HG03060 (cell line): ENCODE data around the gene NCAM2.

Experiments used
- ATAC-seq: cut with Tn5 transposase; IDR thresholded peaks from one replicate; pipeline ENCODE4 v1.9.1; 2021; ENCODE audit warnings: low read depth, moderate number of reproducible peaks; ENCODE audit not compliant: unreplicated experiment

Gene NCAM2

GRCh38 chr21:21204366-21204996 is 206.3 kb downstream of the NCAM2 start:
- no peak for ATAC-seq

GRCh38 chr21:21205604-21206003 is 207.4 kb downstream of the NCAM2 start:
- ATAC-seq = no peak

- no peak for ATAC-seq
Measured at GRCh38 chr21:21210552-21210951, 212.3 kb downstream of the NCAM2 start.

- ATAC-seq = no peak
Measured at GRCh38 chr21:21213297-21213696, 215.1 kb downstream of the NCAM2 start.

GRCh38 chr21:21216047-21216446 is 217.8 kb downstream of the NCAM2 start:
- ATAC-seq = no peak

- no peak for ATAC-seq
Measured at GRCh38 chr21:21226472-21226871, 228.3 kb downstream of the NCAM2 start.

GRCh38 chr21:21230672-21231071 is 232.5 kb downstream of the NCAM2 start:
- ATAC-seq = no peak

- ATAC-seq = no peak
Measured at GRCh38 chr21:21231913-21232312, 233.7 kb downstream of the NCAM2 start.

- ATAC-seq = no peak
Measured at GRCh38 chr21:21232320-21232719, 234.1 kb downstream of the NCAM2 start.

GRCh38 chr21:21233051-21233450 is 234.8 kb downstream of the NCAM2 start:
- no peak for ATAC-seq

GRCh38 chr21:21236996-21237395 is 238.8 kb downstream of the NCAM2 start:
- ATAC-seq = no peak

GRCh38 chr21:21238629-21239400 is 240.6 kb downstream of the NCAM2 start:
- no peak for ATAC-seq

GRCh38 chr21:21241391-21241790 is 243.2 kb downstream of the NCAM2 start:
- no peak for ATAC-seq

GRCh38 chr21:21246007-21246406 is 247.8 kb downstream of the NCAM2 start:
- ATAC-seq = no peak

GRCh38 chr21:21247424-21247823 is 249.2 kb downstream of the NCAM2 start:
- no peak for ATAC-seq

- ATAC-seq = no peak
Measured at GRCh38 chr21:21262048-21262447, 263.8 kb downstream of the NCAM2 start.

GRCh38 chr21:21268061-21268471 is 269.9 kb downstream of the NCAM2 start:
- ATAC-seq = no peak

- ATAC-seq = no peak
Measured at GRCh38 chr21:21268885-21269284, 270.7 kb downstream of the NCAM2 start.

GRCh38 chr21:21279193-21279901 is 281.1 kb downstream of the NCAM2 start:
- ATAC-seq = no peak

GRCh38 chr21:21283810-21284209 is 285.6 kb downstream of the NCAM2 start:
- no peak for ATAC-seq

- ATAC-seq = no peak
Measured at GRCh38 chr21:21286170-21286798, 288.1 kb downstream of the NCAM2 start.
